ENCODE measurements around the gene TAF3.
"Not testable (repeated sequence)": the region's sequence is repeated elsewhere in the genome, so short reads cannot be mapped to it uniquely, and the experiment has no call there.

TAF3 gene, protein sequence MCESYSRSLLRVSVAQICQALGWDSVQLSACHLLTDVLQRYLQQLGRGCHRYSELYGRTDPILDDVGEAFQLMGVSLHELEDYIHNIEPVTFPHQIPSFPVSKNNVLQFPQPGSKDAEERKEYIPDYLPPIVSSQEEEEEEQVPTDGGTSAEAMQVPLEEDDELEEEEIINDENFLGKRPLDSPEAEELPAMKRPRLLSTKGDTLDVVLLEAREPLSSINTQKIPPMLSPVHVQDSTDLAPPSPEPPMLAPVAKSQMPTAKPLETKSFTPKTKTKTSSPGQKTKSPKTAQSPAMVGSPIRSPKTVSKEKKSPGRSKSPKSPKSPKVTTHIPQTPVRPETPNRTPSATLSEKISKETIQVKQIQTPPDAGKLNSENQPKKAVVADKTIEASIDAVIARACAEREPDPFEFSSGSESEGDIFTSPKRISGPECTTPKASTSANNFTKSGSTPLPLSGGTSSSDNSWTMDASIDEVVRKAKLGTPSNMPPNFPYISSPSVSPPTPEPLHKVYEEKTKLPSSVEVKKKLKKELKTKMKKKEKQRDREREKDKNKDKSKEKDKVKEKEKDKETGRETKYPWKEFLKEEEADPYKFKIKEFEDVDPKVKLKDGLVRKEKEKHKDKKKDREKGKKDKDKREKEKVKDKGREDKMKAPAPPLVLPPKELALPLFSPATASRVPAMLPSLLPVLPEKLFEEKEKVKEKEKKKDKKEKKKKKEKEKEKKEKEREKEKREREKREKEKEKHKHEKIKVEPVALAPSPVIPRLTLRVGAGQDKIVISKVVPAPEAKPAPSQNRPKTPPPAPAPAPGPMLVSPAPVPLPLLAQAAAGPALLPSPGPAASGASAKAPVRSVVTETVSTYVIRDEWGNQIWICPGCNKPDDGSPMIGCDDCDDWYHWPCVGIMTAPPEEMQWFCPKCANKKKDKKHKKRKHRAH

DNA sequence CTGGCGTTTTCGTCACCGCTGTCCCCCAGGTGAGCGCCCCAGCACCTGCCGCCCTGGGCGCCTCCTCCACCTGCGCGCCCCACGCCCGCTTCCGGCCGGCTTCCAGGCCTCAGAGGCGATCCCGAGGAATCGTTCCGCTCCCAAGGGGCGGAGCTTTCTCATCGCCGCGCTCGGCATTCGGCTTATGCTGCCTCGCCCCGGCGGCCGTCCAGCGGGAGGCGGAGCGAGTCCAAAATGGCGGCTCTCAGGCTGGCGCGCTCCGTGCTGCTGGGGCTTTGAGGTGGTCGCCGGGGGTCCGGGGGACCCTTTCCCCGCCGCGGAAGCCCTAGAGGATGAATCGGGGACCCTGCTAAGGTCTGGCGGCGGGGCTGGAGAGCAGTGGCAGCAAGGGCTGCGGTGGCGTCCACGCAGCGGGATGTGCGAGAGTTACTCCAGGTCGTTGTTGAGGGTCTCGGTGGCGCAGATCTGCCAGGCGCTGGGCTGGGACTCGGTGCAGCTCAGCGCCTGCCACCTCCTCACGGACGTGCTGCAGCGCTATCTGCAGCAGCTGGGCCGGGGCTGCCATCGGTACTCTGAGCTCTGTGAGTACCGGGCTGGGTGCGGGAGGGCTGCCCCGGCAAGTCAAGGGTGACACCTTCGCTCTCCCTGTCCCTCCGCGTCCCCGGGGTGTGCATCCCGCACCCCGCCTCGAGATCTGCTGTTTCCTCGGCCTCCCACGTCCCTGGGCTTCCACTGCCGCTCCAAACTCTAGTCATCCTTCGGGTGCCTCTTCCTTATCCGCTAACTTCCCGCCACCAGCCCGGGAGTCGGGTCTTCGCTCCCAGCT is at the start of gene TAF3:
TSS of gene TAF3 (plus strand) at position 211 of the 826 bp plus-strand sequence. CDS start at position 416, 205 bp downstream.
- DNase-seq (ENCODE audit: low read depth): peak; percentile 86

DNA sequence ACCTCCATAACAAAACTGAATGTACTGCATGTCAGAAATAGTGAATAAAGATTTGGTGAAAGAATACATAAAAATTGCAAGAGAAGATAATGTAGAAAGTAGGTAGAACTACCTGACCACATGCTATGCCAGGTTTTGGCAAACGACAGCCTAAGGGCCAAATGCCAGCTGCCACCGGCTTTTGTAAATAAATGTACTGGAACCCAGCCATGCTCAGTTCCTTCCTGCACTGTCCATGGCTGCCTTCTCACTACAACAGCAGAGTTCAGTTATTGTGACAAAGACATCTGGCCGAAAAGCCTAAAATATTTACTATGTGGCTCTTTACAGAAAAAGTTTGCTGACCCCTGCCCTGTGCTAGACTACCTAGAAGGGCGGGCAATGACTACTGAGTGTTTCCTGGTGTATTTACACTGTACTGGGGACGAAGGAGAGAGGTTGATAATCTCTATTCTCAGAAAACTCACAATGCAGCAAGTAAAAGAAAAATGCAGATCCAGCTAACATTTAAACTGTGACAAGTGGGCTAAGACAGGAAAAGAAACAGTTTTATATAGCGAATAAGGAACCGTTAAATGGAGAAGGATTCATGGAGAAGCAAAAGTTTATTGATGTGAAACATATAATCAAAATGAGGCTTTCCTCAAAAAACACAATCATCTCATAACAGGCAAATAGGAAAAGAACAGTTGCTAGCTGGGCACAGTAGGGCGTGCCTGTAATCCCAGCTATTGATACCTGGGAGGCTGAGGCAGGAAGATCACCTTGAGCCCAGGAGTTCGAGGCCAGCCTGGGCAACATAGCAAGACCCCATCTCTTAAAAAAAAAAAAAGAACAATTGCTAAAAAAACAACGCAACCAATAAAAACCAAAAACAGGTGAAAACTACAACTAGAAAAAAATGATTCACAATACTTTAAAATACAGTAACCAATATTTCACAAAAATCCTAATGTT is 44.2 kb upstream of the TAF3 start:
- no peak for DNase-seq (ENCODE audit: low read depth)

DNA sequence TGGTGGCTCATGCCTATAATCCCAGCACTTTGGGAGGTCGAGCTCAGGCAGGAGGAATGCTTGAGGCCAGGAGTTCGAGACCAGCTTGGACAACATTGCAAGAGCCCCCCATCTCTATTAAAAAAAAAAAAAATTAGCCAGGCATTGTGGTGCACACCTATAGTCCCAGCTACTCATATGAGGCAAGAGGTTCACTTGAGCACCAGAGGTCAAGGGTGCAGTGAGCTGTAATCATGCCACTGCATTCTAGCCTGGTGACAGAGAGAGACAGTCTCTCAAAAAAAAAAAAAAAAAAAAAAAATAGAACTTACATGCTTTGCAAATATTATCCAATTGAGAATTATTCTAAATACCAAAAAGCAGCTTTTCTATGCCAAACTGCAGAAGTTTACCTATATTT is 41.5 kb upstream of the TAF3 start:
- DNase-seq (ENCODE audit: low read depth): no peak

DNA sequence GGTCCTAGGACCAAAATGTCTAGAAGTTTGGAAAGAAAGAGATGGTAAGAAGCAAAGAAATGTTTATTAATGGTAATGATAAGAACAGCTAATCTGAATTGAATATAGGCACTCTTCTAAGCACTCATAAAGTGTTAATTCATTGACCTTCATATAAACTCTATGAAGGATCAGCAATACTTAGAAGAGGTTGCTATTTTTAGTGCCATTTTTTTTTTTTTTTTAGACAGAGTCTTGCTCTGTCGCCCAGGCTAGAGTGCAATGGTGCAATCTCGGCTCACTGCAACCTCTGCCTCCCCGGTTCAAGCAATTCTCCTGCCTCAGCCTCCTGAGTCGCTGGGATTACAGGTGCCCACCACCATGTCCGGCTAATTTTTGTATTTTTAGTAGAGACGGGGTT is 36.1 kb upstream of the TAF3 start:
- not testable (repeated sequence) for DNase-seq (ENCODE audit: low read depth)

DNA sequence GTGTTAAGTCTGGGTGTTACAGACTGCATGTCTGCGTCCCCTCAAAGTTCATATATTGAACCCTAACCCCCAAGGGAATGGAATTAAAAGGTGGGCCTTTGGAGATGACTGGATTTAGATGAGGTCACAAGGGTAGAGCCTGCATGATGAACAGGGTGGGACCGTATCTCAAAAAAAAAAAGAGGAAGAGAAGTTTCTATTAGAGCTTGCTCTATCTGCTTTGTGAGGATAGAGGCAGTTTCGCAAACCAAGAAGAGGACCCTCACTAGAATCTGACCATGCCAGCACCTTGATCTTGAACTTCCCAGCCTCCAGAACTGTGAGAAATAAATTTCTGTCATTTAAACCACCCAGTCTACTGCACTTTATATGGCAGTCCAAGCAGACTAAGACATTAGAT is 31.9 kb upstream of the TAF3 start:
- DNase-seq (ENCODE audit: low read depth): no peak

- no peak for DNase-seq (ENCODE audit: low read depth)
These were observed 31.0 kb upstream of the TAF3 start for GRCh38 chr10:7787150-7787856.

GRCh38 chr10:7787857-7788638 is 30.3 kb upstream of the TAF3 start, which contains the start of the genes ATP5F1C and KIN:
TSS of gene ATP5F1C (plus strand) at chr10:7788177. CDS start at chr10:7788208, 31 bp downstream.
TSS of gene KIN (minus strand) at chr10:7787993. CDS start at chr10:7787933, 60 bp downstream.
- DNase-seq (ENCODE audit: low read depth): peak; percentile 94

DNA sequence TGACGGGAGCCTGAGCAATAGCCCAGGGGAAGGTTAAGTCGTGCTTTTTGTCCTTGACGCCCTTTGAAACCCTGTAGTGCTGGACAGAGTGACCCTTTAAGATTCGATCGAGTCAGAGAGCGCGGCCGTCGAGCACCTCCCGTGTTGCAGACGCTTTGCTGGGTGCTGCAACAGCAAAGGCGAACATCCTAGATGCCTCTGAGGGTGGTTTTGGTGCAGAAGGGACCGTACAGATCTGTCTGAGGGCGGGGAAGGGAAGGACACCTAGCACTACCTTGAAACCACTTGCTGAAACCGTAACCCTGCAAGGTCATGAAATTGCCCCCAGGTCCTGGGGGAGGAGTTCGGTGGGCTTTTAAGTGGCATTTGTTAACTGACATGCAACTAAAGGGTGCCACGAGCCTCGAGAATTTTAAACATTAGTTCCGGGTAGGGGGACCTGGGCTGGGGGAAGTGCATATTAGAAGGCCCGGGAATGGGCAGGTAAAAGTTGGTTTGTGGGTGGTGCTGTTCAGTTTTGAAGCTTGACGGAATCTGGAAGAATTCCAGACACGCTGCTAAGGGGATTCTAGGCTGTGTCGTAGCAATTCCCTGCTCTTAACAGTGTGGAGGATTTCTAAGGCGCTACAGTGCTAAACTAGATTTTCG is 29.5 kb upstream of the TAF3 start:
- no peak for DNase-seq (ENCODE audit: low read depth)

DNA sequence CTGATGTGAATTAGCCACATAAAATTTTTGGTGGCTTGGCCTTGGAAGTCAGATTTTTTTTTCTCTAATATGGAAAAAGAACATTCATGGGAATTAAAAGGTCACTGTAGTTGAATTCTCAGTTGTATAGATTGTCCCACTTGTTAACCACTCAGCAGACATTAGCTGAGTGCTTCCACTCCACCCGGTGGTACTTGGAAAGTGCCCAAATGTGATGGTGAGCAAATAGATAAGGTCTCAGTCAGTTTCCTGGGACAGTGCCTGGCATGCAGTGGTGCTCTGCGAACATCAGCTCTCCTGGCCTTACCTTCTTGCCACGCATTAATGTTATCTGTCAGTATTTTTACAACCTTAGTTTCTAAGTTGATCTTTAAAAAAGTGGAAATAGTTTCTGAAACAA is 28.9 kb upstream of the TAF3 start:
- no peak for DNase-seq (ENCODE audit: low read depth)

DNA sequence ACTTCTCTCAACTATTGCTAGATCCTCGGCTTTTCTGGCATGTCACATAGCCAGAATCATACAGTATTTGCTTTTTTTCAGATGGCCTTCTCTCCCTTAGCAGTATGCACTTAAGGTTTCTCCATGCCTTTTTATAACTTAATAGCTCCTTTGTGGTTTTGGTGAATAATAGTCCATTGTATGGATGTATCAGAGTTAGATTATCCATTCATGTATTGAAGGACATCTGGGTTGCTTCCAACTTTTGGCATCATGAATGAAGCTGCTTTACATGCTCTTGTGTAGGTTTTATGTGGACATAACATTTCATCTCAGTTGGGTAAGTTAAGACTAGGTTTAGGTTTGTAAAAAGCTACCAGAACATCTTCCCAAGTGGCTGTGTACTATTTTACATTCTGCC is 25.8 kb upstream of the TAF3 start:
- DNase-seq (ENCODE audit: low read depth): no peak

- DNase-seq (ENCODE audit: low read depth): no peak
These were observed 23.9 kb upstream of the TAF3 start for GRCh38 chr10:7794251-7795026.

- no peak for DNase-seq (ENCODE audit: low read depth)
These were observed 22.7 kb upstream of the TAF3 start for GRCh38 chr10:7795605-7796004.

DNA sequence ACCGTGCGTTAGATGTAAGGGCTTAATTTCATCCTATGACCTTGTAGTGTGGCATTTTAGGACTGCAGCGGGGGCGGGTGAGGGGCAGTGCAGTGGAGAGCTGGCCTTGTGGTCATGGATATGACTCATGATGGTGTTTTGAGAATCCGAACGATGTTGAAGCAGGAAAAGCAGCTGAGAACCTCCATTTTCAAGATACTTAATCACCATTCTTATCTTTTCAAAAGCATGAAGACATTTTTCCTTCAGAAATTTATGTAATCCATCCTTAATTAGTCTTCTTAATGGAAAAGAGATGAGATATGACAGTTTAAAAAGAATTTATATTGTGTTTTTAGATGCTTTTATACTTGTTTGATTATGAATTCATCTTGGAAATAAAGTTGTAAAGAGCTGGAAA is 20.7 kb upstream of the TAF3 start:
- DNase-seq (ENCODE audit: low read depth): no peak

GRCh38 chr10:7802606-7803005 is 15.7 kb upstream of the TAF3 start:
- no peak for DNase-seq (ENCODE audit: low read depth)

GRCh38 chr10:7804216-7804615 is 14.1 kb upstream of the TAF3 start:
- no peak for DNase-seq (ENCODE audit: low read depth)

GRCh38 chr10:7804741-7805140 is 13.6 kb upstream of the TAF3 start:
- DNase-seq (ENCODE audit: low read depth): no peak

DNA sequence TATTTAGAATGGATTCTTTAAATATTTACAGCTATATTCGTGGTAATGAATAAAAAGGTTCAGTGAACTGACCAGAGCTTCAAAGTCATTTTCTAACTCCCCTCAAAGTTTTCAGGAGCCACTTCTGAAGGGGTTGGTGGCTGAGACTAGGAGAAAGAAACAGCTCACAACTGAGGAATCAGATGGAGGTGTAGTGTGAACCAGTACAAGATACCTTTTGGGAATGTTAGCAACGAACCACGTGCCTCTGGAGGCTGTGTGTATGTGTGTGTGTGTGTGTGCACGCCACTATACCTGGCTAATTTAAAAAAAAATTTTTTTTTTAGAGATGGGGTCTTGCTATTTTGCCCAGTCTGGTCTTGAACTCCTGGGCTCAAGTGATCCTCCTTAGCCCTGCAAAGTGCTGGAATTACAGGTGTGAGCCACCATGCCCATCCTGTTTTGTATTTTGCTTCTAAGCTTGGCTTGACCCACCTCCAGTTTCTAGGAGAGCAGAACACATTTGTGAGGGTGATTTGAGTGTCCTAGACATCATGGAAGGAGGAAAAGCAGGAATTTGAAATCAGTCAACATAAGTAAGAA is 9.5 kb upstream of the TAF3 start:
- no peak for DNase-seq (ENCODE audit: low read depth)

DNA sequence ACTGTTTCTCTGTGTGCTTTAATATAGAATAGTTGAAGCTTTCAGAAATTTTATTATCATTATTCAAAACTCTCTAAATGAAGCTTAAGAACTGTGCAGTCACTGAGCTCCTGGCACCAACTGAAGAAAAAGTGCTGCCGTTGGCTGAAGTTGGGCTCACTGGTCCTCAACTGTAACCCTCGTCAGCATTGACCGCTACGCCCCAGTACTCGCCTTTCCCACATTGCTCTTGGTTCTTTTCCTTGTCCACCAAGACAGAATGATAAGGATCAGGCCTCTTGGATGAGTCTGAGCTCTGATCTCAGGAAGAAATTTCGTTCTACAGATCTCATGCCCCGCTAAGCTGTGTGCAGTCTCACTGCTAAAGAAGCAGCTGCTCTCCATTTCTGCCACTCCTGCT is 7.9 kb upstream of the TAF3 start:
- DNase-seq (ENCODE audit: low read depth): no peak

Data from stimulated activated CD8-positive, alpha-beta memory T cell treated with anti-CD3 and anti-CD28 coated beads, Interleukin-12 subunit alpha, Interleukin-12 subunit beta, amount 100 ng/mL, for 1 hour (primary cell).